Measurements from ENCODE around the gene ST3GAL4. TPM values are rescaled to one million over a fixed set of nuclear protein-coding genes. Genes with fewer than 3 reads are reported as not detected.

ST3GAL4 gene
- total and polyA plus RNA-seq, 9 of the 15 experiments (the other 6 are each of a cell fraction or from before 2014, with no cell fraction given): 0.27 to 22.9 (median 10.5) TPM

DNA sequence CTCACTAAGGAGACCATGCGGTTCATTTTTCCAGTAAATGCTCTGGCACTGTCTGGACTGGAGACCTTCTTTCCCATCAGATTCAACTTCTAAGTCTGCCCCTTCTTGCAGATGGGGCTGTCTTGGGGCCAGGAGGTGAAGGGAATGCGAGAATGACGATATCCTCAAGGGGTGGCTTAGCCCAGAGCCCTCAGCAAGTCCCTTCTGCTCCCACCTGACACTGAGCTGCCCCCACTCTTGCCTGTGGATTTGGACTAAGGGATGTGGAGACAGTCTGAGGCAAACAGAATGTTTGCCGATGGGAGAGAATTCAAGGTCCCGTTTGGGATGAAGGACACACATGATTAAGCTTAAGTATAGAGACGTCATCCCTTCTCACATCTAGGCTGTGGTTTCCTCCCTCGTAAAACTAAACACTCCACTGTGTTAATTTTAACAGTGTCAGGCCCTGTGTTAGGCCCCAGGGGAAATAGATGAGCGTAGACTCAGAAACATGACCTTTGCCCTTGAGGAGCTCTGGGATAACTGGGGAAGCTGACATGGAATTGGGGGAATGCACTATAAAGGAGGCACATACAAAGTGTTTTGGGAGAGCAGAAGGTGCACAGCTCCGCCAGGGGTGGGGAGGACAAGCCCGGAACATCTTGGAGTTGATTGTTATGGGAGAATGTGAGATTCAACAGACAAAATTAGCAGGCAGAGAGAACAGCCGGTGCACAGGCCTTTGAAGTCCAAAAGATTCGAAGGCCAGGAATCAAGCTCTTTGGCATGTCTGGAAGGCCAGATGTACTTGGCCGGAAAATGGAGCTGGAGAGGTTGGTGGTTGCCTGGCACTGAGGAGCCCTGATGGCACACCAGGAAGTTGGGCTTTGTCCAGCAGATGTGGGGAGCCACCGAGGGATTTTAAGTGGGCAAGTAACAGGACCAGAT, 71.6 kb downstream of the ST3GAL4 start (continued):
- no peak for TF ChIP-seq ZNF696 (CRISPR knock-in tag; conservative IDR thresholded peaks at IDR 0.05)
- TF ChIP-seq, protein P1, sequence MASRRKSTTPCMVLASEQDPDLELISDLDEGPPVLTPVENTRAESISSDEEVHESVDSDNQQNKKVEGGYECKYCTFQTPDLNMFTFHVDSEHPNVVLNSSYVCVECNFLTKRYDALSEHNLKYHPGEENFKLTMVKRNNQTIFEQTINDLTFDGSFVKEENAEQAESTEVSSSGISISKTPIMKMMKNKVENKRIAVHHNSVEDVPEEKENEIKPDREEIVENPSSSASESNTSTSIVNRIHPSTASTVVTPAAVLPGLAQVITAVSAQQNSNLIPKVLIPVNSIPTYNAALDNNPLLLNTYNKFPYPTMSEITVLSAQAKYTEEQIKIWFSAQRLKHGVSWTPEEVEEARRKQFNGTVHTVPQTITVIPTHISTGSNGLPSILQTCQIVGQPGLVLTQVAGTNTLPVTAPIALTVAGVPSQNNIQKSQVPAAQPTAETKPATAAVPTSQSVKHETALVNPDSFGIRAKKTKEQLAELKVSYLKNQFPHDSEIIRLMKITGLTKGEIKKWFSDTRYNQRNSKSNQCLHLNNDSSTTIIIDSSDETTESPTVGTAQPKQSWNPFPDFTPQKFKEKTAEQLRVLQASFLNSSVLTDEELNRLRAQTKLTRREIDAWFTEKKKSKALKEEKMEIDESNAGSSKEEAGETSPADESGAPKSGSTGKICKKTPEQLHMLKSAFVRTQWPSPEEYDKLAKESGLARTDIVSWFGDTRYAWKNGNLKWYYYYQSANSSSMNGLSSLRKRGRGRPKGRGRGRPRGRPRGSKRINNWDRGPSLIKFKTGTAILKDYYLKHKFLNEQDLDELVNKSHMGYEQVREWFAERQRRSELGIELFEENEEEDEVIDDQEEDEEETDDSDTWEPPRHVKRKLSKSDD (conservative IDR thresholded peaks at IDR 0.05; ENCODE audit: low read length): no peak
- no peak for TF ChIP-seq C11orf30 (IDR thresholded peaks at IDR 0.05; ENCODE audit: low read depth)

DNA sequence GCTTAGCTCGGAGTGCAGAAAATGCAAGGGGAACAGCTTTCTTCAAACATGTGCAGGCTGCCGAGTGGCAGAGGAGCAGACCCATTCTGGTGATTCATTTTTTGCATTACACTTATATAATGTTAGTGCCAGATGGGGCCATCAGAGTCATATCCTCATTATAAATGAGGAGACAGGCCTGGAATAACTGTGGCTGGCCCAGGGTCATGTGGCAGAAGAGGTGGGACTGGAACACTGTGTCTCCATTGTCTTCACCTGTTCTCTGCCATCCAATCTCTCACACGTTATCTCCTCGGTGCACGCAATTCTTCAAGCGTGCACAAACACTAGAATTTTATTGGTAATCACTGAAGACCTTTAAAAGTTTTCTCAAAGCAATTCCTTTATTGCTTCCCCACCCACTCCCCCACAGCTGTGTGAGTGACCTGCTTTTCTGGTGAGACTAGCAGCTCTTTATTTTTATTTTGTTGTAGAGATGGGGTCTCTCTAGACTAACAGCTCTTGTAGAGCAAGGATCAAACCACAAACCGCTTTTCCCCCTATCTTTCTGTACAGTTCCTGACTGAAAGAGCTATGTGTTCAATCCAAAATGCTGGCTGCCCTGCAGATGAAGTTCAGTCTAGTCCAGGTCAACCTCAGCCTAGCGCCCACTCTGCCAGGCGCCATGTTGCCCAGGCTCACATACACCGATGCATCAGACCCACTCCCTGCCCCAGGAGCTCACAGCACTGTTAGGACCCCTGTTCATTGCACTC, 75.3 kb downstream of the ST3GAL4 start:
- no peak for FAIRE-seq
- peaks cover 0 to 17% of the 10 kb centered on the region in 2 experiments; a peak in 4 of 5 replicates for H3K4me1 ChIP-seq (replicated peaks in 1 of 2; ENCODE audit: control insufficient read depth in 2 of 2, insufficient read depth in 2 of 2, low read length in 2 of 2)
- TF ChIP-seq EWSR1 (IDR thresholded peaks at IDR 0.05; ENCODE audit: borderline replicate concordance, low read depth, partially characterized antibody) (no peak), HNRNPLL (IDR thresholded peaks at IDR 0.05; ENCODE audit: low read depth, low read length, poor library complexity, severe bottlenecking) (no peak), CBFA2T3 (IDR thresholded peaks at IDR 0.05) (peak; percentile 40), ZNF41 (CRISPR knock-in tag; conservative IDR thresholded peaks at IDR 0.05) (no peak), ZNF263 (CRISPR knock-in tag; IDR thresholded peaks at IDR 0.05; ENCODE audit: borderline replicate concordance) (no peak), TEAD4 (IDR thresholded peaks at IDR 0.05; ENCODE audit: low read length) (peak; percentile 22; the same call in 1 of the 2 replicates), TEAD4 (CRISPR knock-in tag; IDR thresholded peaks at IDR 0.05; ENCODE audit: borderline replicate concordance) (no peak)
- H3K4me2 ChIP-seq (ENCODE audit: insufficient read depth, low read length): no peak overlapping the region
- WGBS (ENCODE audit: insufficient coverage, low coverage, missing lambda C conversion rate): 5% methylated on average over 10 of the region's 10 CpGs
- intact Hi-C loops (cut with micrococcal nuclease) (no loop called here), in situ Hi-C loops (cut with MboI) (no loop called here)
- peaks cover 20% of the 10 kb centered on the region for H4K20me1 ChIP-seq (replicated peaks; ENCODE audit: control insufficient read depth, insufficient read depth, low read length)
- no peak overlapping the region for H3K9ac ChIP-seq (ENCODE audit: insufficient read depth in 1 of 2, low read depth in 2 of 2, low read length in 2 of 2)
- BruUV-seq (replicated peaks): no TSS peak
- H3K27ac ChIP-seq (ENCODE audit: extremely low read depth, low read depth, low read length): no peak overlapping the region
- H3K79me2 ChIP-seq (ENCODE audit: control insufficient read depth, insufficient read depth, low read length): no peaks in the 10 kb centered on the region
- no peaks in the 10 kb centered on the region for H3K9me3 ChIP-seq (replicated peaks; ENCODE audit: control insufficient read depth, insufficient read depth, low read depth, low read length)
- ChIA-PET CTCF (ENCODE audit: low intra/inter-chr PET ratio) (no interaction called here), POLR2A (interaction anchor here (0.5 to 1.1 kb wide), 3 partner anchors 11 to 209 kb away, joined by 3 to 6 read pairs (median 3); no protein-coding TSS in a partner anchor)
- no peak for ATAC-seq
- H3K9me1 ChIP-seq (ENCODE audit: control insufficient read depth, insufficient read depth, low read length): no peaks in the 10 kb centered on the region
- H3K4me3 ChIP-seq: no peak overlapping the region
- H3K27me3 ChIP-seq (ENCODE audit: control insufficient read depth in 2 of 2, insufficient read depth in 2 of 2, low read length in 2 of 2): peaks cover 5 to 62% of the 10 kb centered on the region in 2 experiments
- DNase-seq (ENCODE audit: extremely low read depth in 1 of 4, low spot score in 3 of 4): no peak
- H3K36me3 ChIP-seq (ENCODE audit: control insufficient read depth, insufficient read depth, low read length): no peaks in the 10 kb centered on the region
- no peak overlapping the region for H2AFZ ChIP-seq (ENCODE audit: low read depth, low read length)

Data from K562 (cell line).